Endodermal cell (in vitro differentiated cells): Measurements from ENCODE around the gene EGFLAM. TPM values are rescaled to one million over a fixed set of nuclear protein-coding genes. Genes with fewer than 3 reads are reported as not detected.
A peak's percentile ranks its signal among the peaks of the same experiment; 100 is the strongest.

Experiments
- DNase-seq: peaks from one replicate; pipeline ENCODE4 v3.0.0-alpha.2; 2017
- H3K27ac ChIP-seq: 2 replicates; pipeline ENCODE4 v1.5.1; 2013; ENCODE audit warnings: mild to moderate bottlenecking, low read depth, low read length, moderate library complexity
- H3K27me3 ChIP-seq: 2 replicates; pipeline ENCODE4 v1.6.1; 2013; ENCODE audit warnings: mild to moderate bottlenecking, low read length, moderate library complexity; ENCODE audit not compliant: insufficient read depth, control insufficient read depth, poor library complexity, severe bottlenecking
- H3K36me3 ChIP-seq: 2 replicates; pipeline ENCODE4 v1.7.0; 2013; ENCODE audit warnings: mild to moderate bottlenecking, low read length, moderate library complexity; ENCODE audit not compliant: control insufficient read depth, insufficient read depth
- H3K4me1 ChIP-seq: one replicate; pipeline ENCODE4 v1.7.0; 2013; ENCODE audit warnings: low read length; ENCODE audit not compliant: control insufficient read depth, insufficient read depth
- H3K4me3 ChIP-seq: 2 replicates; pipeline ENCODE4 v1.5.1; 2013; ENCODE audit warnings: mild to moderate bottlenecking, low read length, moderate library complexity
- H3K9ac ChIP-seq: 2 replicates; pipeline ENCODE4 v1.6.1; 2013; ENCODE audit warnings: mild to moderate bottlenecking, low read length, moderate library complexity; ENCODE audit not compliant: poor library complexity, severe bottlenecking; ENCODE audit errors: extremely low read depth
- H3K9me3 ChIP-seq: 2 replicates; pipeline ENCODE4 v1.6.1; 2013; ENCODE audit warnings: mild to moderate bottlenecking, low read length, moderate library complexity; ENCODE audit not compliant: control insufficient read depth
- H3K27ac Mint-ChIP-seq: 2 replicates; pipeline ENCODE4 v1.8.0; 2020; ENCODE audit warnings: mixed read lengths
- H3K27me3 Mint-ChIP-seq: 2 replicates; pipeline ENCODE4 v1.8.0; 2021; ENCODE audit warnings: mild to moderate bottlenecking, mixed read lengths; ENCODE audit not compliant: insufficient read depth
- H3K36me3 Mint-ChIP-seq: 2 replicates; pipeline ENCODE4 v1.8.0; 2020; ENCODE audit warnings: low read depth, mixed read lengths
- H3K4me1 Mint-ChIP-seq: 2 replicates; pipeline ENCODE4 v1.8.0; 2020; ENCODE audit warnings: mixed read lengths
- H3K4me3 Mint-ChIP-seq: 2 replicates; pipeline ENCODE4 v1.8.0; 2020; ENCODE audit warnings: mild to moderate bottlenecking, moderate library complexity, mixed read lengths
- H3K9me3 Mint-ChIP-seq: 2 replicates; pipeline ENCODE4 v1.8.0; 2020; ENCODE audit warnings: mild to moderate bottlenecking, mixed read lengths
- WGBS, 2 experiments: methylation state at CpG; one replicate each; pipeline versions ENCODE4 v1.1.5 to v1.1.7; 2013; ENCODE audit warnings: missing lambda C conversion rate in 2 of 2, mixed read lengths in 1 of 2; ENCODE audit not compliant: insufficient coverage in 1 of 2, insufficient read length in 1 of 2; 5-methylcytosine and 5-hydroxymethylcytosine counted together
- total RNA-seq, 2 donors: library from RNA; stranded (reverse); fragmentation: NEBNext Ultra II Directional in 1 of 2; extraction: Animal tissue kit (Norgen Biotek cat#: 25700) in 1 of 2; gene quantifications; 2 replicates in 1 of 2; 3 replicates in 1 of 2; pipeline ENCODE4 v1.2.1, GENCODE V29; 2021
- TF ChIP-seq, protein P1 (sequence below): fragments of 200-600 bp; sonication (generic); conservative IDR thresholded peaks from 2 replicates; pipeline ENCODE4 v1.5.0; 2021; ENCODE audit warnings: antibody characterized with exemption, mild to moderate bottlenecking

The EGFLAM gene
- total RNA-seq, 2 donors from 2014 or later: 4.4 to 8.8 TPM

- peak overlapping the region; percentile 69 for H3K4me3 Mint-ChIP-seq
- peak overlapping the region; percentile 77 for H3K4me3 ChIP-seq
- H3K27me3 Mint-ChIP-seq: peaks cover 95% of the 10 kb centered on the region
- no peaks in the 10 kb centered on the region for H3K9me3 ChIP-seq
- H3K4me1 Mint-ChIP-seq: peaks cover 28% of the 10 kb centered on the region
- peaks cover 11% of the 10 kb centered on the region for H3K4me1 ChIP-seq
- TF ChIP-seq, protein P1, sequence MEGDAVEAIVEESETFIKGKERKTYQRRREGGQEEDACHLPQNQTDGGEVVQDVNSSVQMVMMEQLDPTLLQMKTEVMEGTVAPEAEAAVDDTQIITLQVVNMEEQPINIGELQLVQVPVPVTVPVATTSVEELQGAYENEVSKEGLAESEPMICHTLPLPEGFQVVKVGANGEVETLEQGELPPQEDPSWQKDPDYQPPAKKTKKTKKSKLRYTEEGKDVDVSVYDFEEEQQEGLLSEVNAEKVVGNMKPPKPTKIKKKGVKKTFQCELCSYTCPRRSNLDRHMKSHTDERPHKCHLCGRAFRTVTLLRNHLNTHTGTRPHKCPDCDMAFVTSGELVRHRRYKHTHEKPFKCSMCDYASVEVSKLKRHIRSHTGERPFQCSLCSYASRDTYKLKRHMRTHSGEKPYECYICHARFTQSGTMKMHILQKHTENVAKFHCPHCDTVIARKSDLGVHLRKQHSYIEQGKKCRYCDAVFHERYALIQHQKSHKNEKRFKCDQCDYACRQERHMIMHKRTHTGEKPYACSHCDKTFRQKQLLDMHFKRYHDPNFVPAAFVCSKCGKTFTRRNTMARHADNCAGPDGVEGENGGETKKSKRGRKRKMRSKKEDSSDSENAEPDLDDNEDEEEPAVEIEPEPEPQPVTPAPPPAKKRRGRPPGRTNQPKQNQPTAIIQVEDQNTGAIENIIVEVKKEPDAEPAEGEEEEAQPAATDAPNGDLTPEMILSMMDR: no peak
- 18 to 49% methylated on average over 3 to 13 of the region's 13 CpGs for WGBS, 2 experiments
- no peaks in the 10 kb centered on the region for H3K36me3 ChIP-seq
- H3K9ac ChIP-seq: no peak overlapping the region
- peaks cover 68% of the 10 kb centered on the region for H3K27me3 ChIP-seq
- no peaks in the 10 kb centered on the region for H3K36me3 Mint-ChIP-seq
- no peaks in the 10 kb centered on the region for H3K9me3 Mint-ChIP-seq
- H3K27ac ChIP-seq: no peak overlapping the region
- H3K27ac Mint-ChIP-seq: no peak overlapping the region
- DNase-seq: no peak
Measured at GRCh38 chr5:38259062-38259808, 876 bp downstream of the EGFLAM start.

- TF ChIP-seq, protein P1: no peak
- no peak for DNase-seq
- WGBS, 2 experiments: 77 to 82% methylated on average over 6 of the region's 6 CpGs
- Mint-ChIP-seq H3K4me1 (peaks cover 34% of the 10 kb centered on the region), H3K4me3 (peak overlapping the region; percentile 69), H3K36me3 (no peaks in the 10 kb centered on the region), H3K27ac (no peak overlapping the region), H3K9me3 (no peaks in the 10 kb centered on the region), H3K27me3 (peaks cover 97% of the 10 kb centered on the region)
- Histone ChIP-seq H3K4me1 (peaks cover 11% of the 10 kb centered on the region), H3K27ac (no peak overlapping the region), H3K9me3 (no peaks in the 10 kb centered on the region), H3K36me3 (no peaks in the 10 kb centered on the region), H3K4me3 (no peak overlapping the region), H3K27me3 (peaks cover 66% of the 10 kb centered on the region), H3K9ac (no peak overlapping the region)
Measured at GRCh38 chr5:38259809-38260160, 1.4 kb downstream of the EGFLAM start.

- TF ChIP-seq, protein P1: no peak
- H3K9me3 Mint-ChIP-seq: no peaks in the 10 kb centered on the region
- 79 to 82% methylated on average over 5 to 6 of the region's 6 CpGs for WGBS, 2 experiments
- Histone ChIP-seq H3K27me3 (peaks cover 39% of the 10 kb centered on the region), H3K9me3 (no peaks in the 10 kb centered on the region), H3K36me3 (no peaks in the 10 kb centered on the region), H3K4me3 (no peak overlapping the region), H3K9ac (no peak overlapping the region), H3K4me1 (no peaks in the 10 kb centered on the region), H3K27ac (no peak overlapping the region)
- no peak for DNase-seq
- no peaks in the 10 kb centered on the region for H3K36me3 Mint-ChIP-seq
- H3K27ac Mint-ChIP-seq: no peak overlapping the region
- no peak overlapping the region for H3K4me3 Mint-ChIP-seq
- peaks cover 83% of the 10 kb centered on the region for H3K27me3 Mint-ChIP-seq
- peaks cover 27% of the 10 kb centered on the region for H3K4me1 Mint-ChIP-seq
Measured at GRCh38 chr5:38263983-38264382, 5.6 kb downstream of the EGFLAM start.
